ENCODE measurements around the gene HS2ST1. TPM values are rescaled to one million over a fixed set of nuclear protein-coding genes. Genes with fewer than 3 reads are reported as not detected.

HS2ST1 gene
- total RNA-seq, 1 experiment from 2014 or later: 30.1 TPM

DNA sequence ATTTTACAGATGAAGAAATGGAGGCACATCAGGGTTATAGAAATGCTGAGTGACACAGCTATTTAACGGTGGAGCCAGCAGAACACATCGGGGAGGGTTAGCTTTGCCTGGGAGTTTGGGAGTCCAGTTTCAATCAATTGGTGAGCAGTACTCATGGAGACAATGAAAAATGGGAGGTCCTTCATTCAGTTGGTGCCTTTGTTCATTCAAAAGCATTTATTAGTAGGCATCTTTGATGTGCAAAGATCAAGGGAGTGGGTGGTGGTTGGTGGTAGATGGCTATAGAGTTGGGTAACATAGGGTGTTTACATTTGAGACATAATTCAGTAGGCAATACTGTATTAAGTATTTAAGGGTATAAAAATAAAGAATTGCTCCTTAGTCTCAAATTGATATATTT, 230.5 kb downstream of the HS2ST1 start:
- POLR2A ChIA-PET: no interaction called here
- intact Hi-C loops (cut with micrococcal nuclease): no loop called here
- H3K9me2 ChIP-seq (ENCODE audit: insufficient read depth): no peaks in the 10 kb centered on the region
- BruUV-seq (replicated peaks): no TSS peak
- H4K20me1 ChIP-seq (ENCODE audit: insufficient read depth): no peaks in the 10 kb centered on the region
- H3K4me1 ChIP-seq (ENCODE audit: control insufficient read depth in 1 of 2, insufficient read depth in 2 of 2, low read length in 2 of 2): peaks cover 0 to 14% of the 10 kb centered on the region in 2 experiments; a peak in 3 of 4 replicates
- no peak overlapping the region for H3K9ac ChIP-seq (ENCODE audit: low read length)
- ATAC-seq: no peak
- CTCF ChIA-PET: no interaction called here
- no peaks in the 10 kb centered on the region for H3K36me3 ChIP-seq (ENCODE audit: control insufficient read depth in 1 of 2, insufficient read depth in 2 of 2, low read length in 2 of 2)
- no peak overlapping the region for H3K27ac ChIP-seq (ENCODE audit: low read depth, low read length)
- TF ChIP-seq SRF (IDR thresholded peaks at IDR 0.05; ENCODE audit: low read depth): no peak
- TF ChIP-seq, protein P1, sequence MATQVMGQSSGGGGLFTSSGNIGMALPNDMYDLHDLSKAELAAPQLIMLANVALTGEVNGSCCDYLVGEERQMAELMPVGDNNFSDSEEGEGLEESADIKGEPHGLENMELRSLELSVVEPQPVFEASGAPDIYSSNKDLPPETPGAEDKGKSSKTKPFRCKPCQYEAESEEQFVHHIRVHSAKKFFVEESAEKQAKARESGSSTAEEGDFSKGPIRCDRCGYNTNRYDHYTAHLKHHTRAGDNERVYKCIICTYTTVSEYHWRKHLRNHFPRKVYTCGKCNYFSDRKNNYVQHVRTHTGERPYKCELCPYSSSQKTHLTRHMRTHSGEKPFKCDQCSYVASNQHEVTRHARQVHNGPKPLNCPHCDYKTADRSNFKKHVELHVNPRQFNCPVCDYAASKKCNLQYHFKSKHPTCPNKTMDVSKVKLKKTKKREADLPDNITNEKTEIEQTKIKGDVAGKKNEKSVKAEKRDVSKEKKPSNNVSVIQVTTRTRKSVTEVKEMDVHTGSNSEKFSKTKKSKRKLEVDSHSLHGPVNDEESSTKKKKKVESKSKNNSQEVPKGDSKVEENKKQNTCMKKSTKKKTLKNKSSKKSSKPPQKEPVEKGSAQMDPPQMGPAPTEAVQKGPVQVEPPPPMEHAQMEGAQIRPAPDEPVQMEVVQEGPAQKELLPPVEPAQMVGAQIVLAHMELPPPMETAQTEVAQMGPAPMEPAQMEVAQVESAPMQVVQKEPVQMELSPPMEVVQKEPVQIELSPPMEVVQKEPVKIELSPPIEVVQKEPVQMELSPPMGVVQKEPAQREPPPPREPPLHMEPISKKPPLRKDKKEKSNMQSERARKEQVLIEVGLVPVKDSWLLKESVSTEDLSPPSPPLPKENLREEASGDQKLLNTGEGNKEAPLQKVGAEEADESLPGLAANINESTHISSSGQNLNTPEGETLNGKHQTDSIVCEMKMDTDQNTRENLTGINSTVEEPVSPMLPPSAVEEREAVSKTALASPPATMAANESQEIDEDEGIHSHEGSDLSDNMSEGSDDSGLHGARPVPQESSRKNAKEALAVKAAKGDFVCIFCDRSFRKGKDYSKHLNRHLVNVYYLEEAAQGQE (IDR thresholded peaks at IDR 0.05; ENCODE audit: low read depth): no peak
- no peak for TF ChIP-seq CEBPB (IDR thresholded peaks at IDR 0.05; ENCODE audit: low read depth)
- no peak for TF ChIP-seq YY1 (IDR thresholded peaks at IDR 0.05; ENCODE audit: extremely low read depth, insufficient replicate concordance, low read depth, low read length)
- no peak for TF ChIP-seq JUND (IDR thresholded peaks at IDR 0.05)
- TF ChIP-seq RAD21 (IDR thresholded peaks at IDR 0.05; ENCODE audit: low read depth): no peak
- RAD21 ChIA-PET (ENCODE audit: low non-redundant PET in 1 of 2, low total read pairs in 2 of 2, uncharacterized antibody in 2 of 2, unreplicated experiment in 2 of 2): no interaction called here
- no peaks in the 10 kb centered on the region for H3K79me2 ChIP-seq (ENCODE audit: insufficient read depth, low read length)
- no peak overlapping the region for H3K4me2 ChIP-seq (ENCODE audit: low read length)
- H3K27me3 ChIP-seq (ENCODE audit: insufficient read depth, low read length): 0 out of 2 replicates have a peak, but pooled peaks cover 3% of the 10 kb centered on the region
- no peaks in the 10 kb centered on the region for H3K9me3 ChIP-seq (ENCODE audit: control insufficient read depth in 1 of 2, insufficient read depth in 1 of 2, low read depth in 1 of 2, low read length in 2 of 2)
- H3K4me3 ChIP-seq (replicated peaks in 1 of 2; ENCODE audit: low read depth in 1 of 2, low read length in 2 of 2): no peak overlapping the region
- H2AFZ ChIP-seq (ENCODE audit: low read depth, low read length, poor library complexity, severe bottlenecking): no peak overlapping the region
- DNase-seq (ENCODE audit: low read depth, low spot score): no peak

DNA sequence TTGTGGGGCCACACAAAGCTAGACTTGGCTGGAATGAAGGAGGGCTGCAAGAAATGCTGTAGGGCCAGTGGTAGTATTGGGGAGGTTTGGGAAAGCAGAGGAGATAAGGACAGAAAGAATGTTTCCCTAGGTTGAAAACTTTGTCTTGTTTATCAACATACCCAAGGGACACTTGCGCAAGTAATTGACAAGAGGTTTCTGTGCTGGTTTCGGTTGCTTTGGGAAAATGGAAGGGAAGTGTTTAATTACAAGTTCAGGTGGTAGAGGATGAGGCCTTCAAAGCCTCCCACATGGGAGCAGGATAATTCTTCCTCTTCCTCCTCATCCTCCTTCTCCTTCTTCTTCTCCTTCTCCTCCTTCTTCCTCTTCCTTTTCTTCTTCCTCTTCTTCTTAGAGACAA, 232.1 kb downstream of the HS2ST1 start:
- Histone ChIP-seq H3K9ac (ENCODE audit: low read length) (no peak overlapping the region), H3K4me3 (replicated peaks in 1 of 2; ENCODE audit: low read depth in 1 of 2, low read length in 2 of 2) (no peak overlapping the region), H3K9me3 (ENCODE audit: control insufficient read depth in 1 of 2, insufficient read depth in 1 of 2, low read depth in 1 of 2, low read length in 2 of 2) (no peaks in the 10 kb centered on the region), H3K9me2 (ENCODE audit: insufficient read depth) (no peaks in the 10 kb centered on the region), H3K4me1 (ENCODE audit: control insufficient read depth in 1 of 2, insufficient read depth in 2 of 2, low read length in 2 of 2) (no peaks in the 10 kb centered on the region; a peak in 1 of 4 replicates), H4K20me1 (ENCODE audit: insufficient read depth) (no peaks in the 10 kb centered on the region), H2AFZ (ENCODE audit: low read depth, low read length, poor library complexity, severe bottlenecking) (no peak overlapping the region), H3K27me3 (ENCODE audit: insufficient read depth, low read length) (0 out of 2 replicates have a peak, but pooled peaks cover 3% of the 10 kb centered on the region), H3K36me3 (ENCODE audit: control insufficient read depth in 1 of 2, insufficient read depth in 2 of 2, low read length in 2 of 2) (no peaks in the 10 kb centered on the region), H3K79me2 (ENCODE audit: insufficient read depth, low read length) (no peaks in the 10 kb centered on the region), H3K4me2 (ENCODE audit: low read length) (no peak overlapping the region), H3K27ac (ENCODE audit: low read depth, low read length) (no peak overlapping the region)
- DNase-seq (ENCODE audit: low read depth, low spot score) (no peak), ATAC-seq (no peak)
- RAD21 ChIA-PET (ENCODE audit: low non-redundant PET in 1 of 2, low total read pairs in 2 of 2, uncharacterized antibody in 2 of 2, unreplicated experiment in 2 of 2): no interaction called here
- no TSS peak for BruUV-seq (replicated peaks)
- POLR2A ChIA-PET: no interaction called here
- intact Hi-C loops (cut with micrococcal nuclease): no loop called here
- CTCF ChIA-PET: no interaction called here
- no peak for TF ChIP-seq TCF7L2 (IDR thresholded peaks at IDR 0.05; ENCODE audit: borderline replicate concordance, extremely low read depth, insufficient read depth, insufficient read length)
- TF ChIP-seq ZNF274 (IDR thresholded peaks at IDR 0.05; ENCODE audit: low read depth, low read length): no peak
- TF ChIP-seq, protein P2, sequence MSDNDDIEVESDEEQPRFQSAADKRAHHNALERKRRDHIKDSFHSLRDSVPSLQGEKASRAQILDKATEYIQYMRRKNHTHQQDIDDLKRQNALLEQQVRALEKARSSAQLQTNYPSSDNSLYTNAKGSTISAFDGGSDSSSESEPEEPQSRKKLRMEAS (IDR thresholded peaks at IDR 0.05): no peak
- no peak for TF ChIP-seq RAD21 (IDR thresholded peaks at IDR 0.05; ENCODE audit: low read depth)
- no peak for TF ChIP-seq CEBPB (IDR thresholded peaks at IDR 0.05; ENCODE audit: low read depth)
- no peak for TF ChIP-seq YY1 (IDR thresholded peaks at IDR 0.05; ENCODE audit: extremely low read depth, insufficient replicate concordance, low read depth, low read length)
- no peak for TF ChIP-seq EZH2phosphoT487 (IDR thresholded peaks at IDR 0.05; ENCODE audit: borderline replicate concordance)
- no peak for TF ChIP-seq CBX3 (IDR thresholded peaks at IDR 0.05; ENCODE audit: low read depth)
- TF ChIP-seq, protein P3, sequence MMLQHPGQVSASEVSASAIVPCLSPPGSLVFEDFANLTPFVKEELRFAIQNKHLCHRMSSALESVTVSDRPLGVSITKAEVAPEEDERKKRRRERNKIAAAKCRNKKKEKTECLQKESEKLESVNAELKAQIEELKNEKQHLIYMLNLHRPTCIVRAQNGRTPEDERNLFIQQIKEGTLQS (IDR thresholded peaks at IDR 0.05): no peak
- no peak for TF ChIP-seq FOSL1 (IDR thresholded peaks at IDR 0.05; ENCODE audit: low read depth)
- TF ChIP-seq, protein P1 (IDR thresholded peaks at IDR 0.05; ENCODE audit: low read depth): no peak

All from HCT116 (cell line).